GM12878 (cell line): Measurements from ENCODE around the gene EBLN1. TPM values are rescaled to one million over a fixed set of nuclear protein-coding genes. Genes with fewer than 3 reads are reported as not detected.

Source experiments
- ATAC-seq: fragments of 200-7000 bp; cut with Tn5 transposase; 3 replicates; pipeline ENCODE4 v1.9.1; 2020; ENCODE audit warnings: mild to moderate bottlenecking, moderate library complexity
- BruUV-seq: library from RNA; stranded (reverse); fragments of 400-500 nt; replicated peaks from 2 replicates; lab custom pipeline; 2021; lab: Mats Ljungman, UMichigan
- CTCF ChIA-PET: fragments of 300-600 bp; sonication (Branson Sonifier 250); formaldehyde crosslinking; extraction: SDS; loops from one replicate; lab custom pipeline; 2021; ENCODE audit warnings: inconsistent platforms; lab: Yijun Ruan, JAX
- POLR2A ChIA-PET: fragments of 350-600 bp; formaldehyde crosslinking; extraction: SDS; loops from one replicate; lab custom pipeline; 2021; ENCODE audit warnings: inconsistent platforms; lab: Charles Lee
- RAD21 ChIA-PET: fragments of 300-600 bp; sonication (Branson Sonifier 250); formaldehyde crosslinking; loops from one replicate; lab custom pipeline; 2023; ENCODE audit warnings: antibody characterized with exemption; ENCODE audit not compliant: unreplicated experiment; lab: Charles Lee
- SMC1A ChIA-PET: fragments of 300-600 bp; sonication (Branson Sonifier 250); formaldehyde crosslinking; loops from one replicate; lab custom pipeline; 2023; ENCODE audit not compliant: unreplicated experiment, uncharacterized antibody; lab: Charles Lee
- DNase-seq: peaks from one replicate; pipeline ENCODE4 v3.0.0-alpha.2; 2011; ENCODE audit warnings: low read depth, low spot score
- FAIRE-seq: peaks from 3 replicates; lab custom pipeline; 2011; peaks lifted over from hg19 to GRCh38; lab: Jason Lieb, UNC
- H2AFZ ChIP-seq: 2 replicates; pipeline ENCODE4 v1.6.0; 2011; ENCODE audit warnings: low read depth, low read length, control low read depth; ENCODE audit not compliant: control insufficient read depth
- H3K27ac ChIP-seq: 2 replicates; pipeline ENCODE4 v1.5.1; 2011; ENCODE audit warnings: control low read depth; ENCODE audit not compliant: control insufficient read depth, insufficient read depth
- H3K27me3 ChIP-seq, 2 experiments: replicated peaks in 1 of 2; 2 replicates each; pipeline versions ENCODE4 v1.6.0 to v1.6.1; 2011; ENCODE audit warnings: low read length in 1 of 2; ENCODE audit not compliant: control insufficient read depth in 2 of 2, insufficient read depth in 2 of 2
- H3K36me3 ChIP-seq, 2 experiments: 2 replicates each; pipeline ENCODE4 v1.5.1; 2011; ENCODE audit warnings: low read length in 1 of 2; ENCODE audit not compliant: control insufficient read depth in 2 of 2, insufficient read depth in 2 of 2
- H3K4me1 ChIP-seq: 2 replicates; pipeline ENCODE4 v1.6.1; 2011; ENCODE audit warnings: mild to moderate bottlenecking, low read length, moderate library complexity, mixed read lengths; ENCODE audit not compliant: control insufficient read depth, insufficient read depth
- H3K4me2 ChIP-seq: 2 replicates; pipeline ENCODE4 v1.6.0; 2011; ENCODE audit warnings: control low read depth; ENCODE audit not compliant: control insufficient read depth, insufficient read depth
- H3K4me3 ChIP-seq: fragments of 200-600 bp; sonication (generic); 2 replicates; pipeline ENCODE4 v1.5.1; 2016
- H3K79me2 ChIP-seq: 2 replicates; pipeline ENCODE4 v1.6.0; 2011; ENCODE audit warnings: low read length; ENCODE audit not compliant: control insufficient read depth, insufficient read depth
- H3K9ac ChIP-seq: 2 replicates; pipeline ENCODE4 v1.8.0; 2011; ENCODE audit warnings: low read length, control low read depth, mixed read lengths; ENCODE audit not compliant: control insufficient read depth, insufficient read depth
- H3K9me3 ChIP-seq: replicated peaks from 3 replicates; pipeline ENCODE4 v1.5.1; 2011; ENCODE audit warnings: mild to moderate bottlenecking, low read length; ENCODE audit not compliant: control insufficient read depth, insufficient read depth
- H4K20me1 ChIP-seq: 2 replicates; pipeline ENCODE4 v1.6.0; 2011; ENCODE audit not compliant: control insufficient read depth, insufficient read depth
- ATF7 ChIP-seq: fragments of 450-650 bp; IDR thresholded peaks from 2 replicates; pipeline ENCODE4 v1.6.1; 2016; ENCODE audit warnings: low read depth, mild to moderate bottlenecking
- CHD4 ChIP-seq: fragments of 200-600 bp; sonication (generic); IDR thresholded peaks from 2 replicates; pipeline ENCODE4 v1.6.1; 2016; ENCODE audit warnings: mild to moderate bottlenecking
- CREM ChIP-seq: IDR thresholded peaks from 2 replicates; pipeline ENCODE4 v1.6.1; 2014; ENCODE audit warnings: antibody characterized with exemption, low read depth
- E2F8 ChIP-seq: fragments of 450-650 bp; IDR thresholded peaks from 2 replicates; pipeline ENCODE4 v1.6.1; 2018; ENCODE audit warnings: mild to moderate bottlenecking, low read depth, moderate library complexity; ENCODE audit not compliant: partially characterized antibody
- EED ChIP-seq: sonication (generic); IDR thresholded peaks from 2 replicates; pipeline ENCODE4 v1.6.1; 2016; ENCODE audit warnings: antibody characterized with exemption, low read depth
- ESRRA ChIP-seq: IDR thresholded peaks from 2 replicates; pipeline ENCODE4 v1.6.1; 2012; ENCODE audit warnings: mild to moderate bottlenecking, low read length, improper control_type of control experiment
- FOS ChIP-seq: IDR thresholded peaks from 3 replicates; pipeline ENCODE4 v1.6.1; 2011; ENCODE audit warnings: borderline replicate concordance; ENCODE audit not compliant: insufficient read length; ENCODE audit errors: extremely low read depth
- FOXM1 ChIP-seq: IDR thresholded peaks from 2 replicates; pipeline ENCODE4 v1.6.1; 2012; ENCODE audit warnings: low read depth, mild to moderate bottlenecking, inconsistent platforms, low read length, moderate library complexity
- HDGF ChIP-seq: fragments of 450-650 bp; IDR thresholded peaks from 2 replicates; pipeline ENCODE4 v1.6.1; 2016; ENCODE audit warnings: antibody characterized with exemption
- IRF3 ChIP-seq: fragments of 450-650 bp; IDR thresholded peaks from 2 replicates; pipeline ENCODE4 v1.6.1; 2014; ENCODE audit warnings: mild to moderate bottlenecking
- IRF4 ChIP-seq: IDR thresholded peaks from 2 replicates; pipeline ENCODE4 v1.6.1; 2011; ENCODE audit warnings: low read depth, low read length
- MXI1 ChIP-seq: fragments of 150-350 bp; IDR thresholded peaks from 2 replicates; pipeline ENCODE4 v1.6.1; 2011; ENCODE audit warnings: low read depth, mild to moderate bottlenecking, inconsistent platforms, low read length, improper control_type of control experiment
- NFYB ChIP-seq: IDR thresholded peaks from 2 replicates; pipeline ENCODE4 v1.6.1; 2011; ENCODE audit warnings: low read depth, mild to moderate bottlenecking, low read length, improper control_type of control experiment, moderate library complexity; ENCODE audit not compliant: insufficient read depth
- POLR2A ChIP-seq: IDR thresholded peaks from 2 replicates; pipeline ENCODE4 v1.6.1; 2011; ENCODE audit warnings: low read depth, mild to moderate bottlenecking, low read length
- RBBP5 ChIP-seq: fragments of 200-600 bp; sonication (generic); conservative IDR thresholded peaks from 2 replicates; pipeline ENCODE4 v1.6.1; 2016
- RFX5 ChIP-seq: IDR thresholded peaks from 2 replicates; pipeline ENCODE4 v1.6.1; 2011; ENCODE audit warnings: low read depth, low read length, improper control_type of control experiment
- SMC3 ChIP-seq: IDR thresholded peaks from 2 replicates; pipeline ENCODE4 v1.6.1; 2011; ENCODE audit warnings: low read length, improper control_type of control experiment, borderline replicate concordance
- SUZ12 ChIP-seq: fragments of 200-600 bp; sonication (generic); IDR thresholded peaks from one replicate; pipeline ENCODE4 v1.6.1; 2018; ENCODE audit warnings: antibody characterized with exemption, mild to moderate bottlenecking; ENCODE audit not compliant: unreplicated experiment
- in situ Hi-C: fragments of 300-500 bp; cut with MboI; formaldehyde crosslinking; loops from 9 replicates; pipeline ENCODE4 v1.14.3; 2018; ENCODE audit warnings: mixed read lengths
- intact Hi-C: fragments of 100-400 bp; cut with micrococcal nuclease; formaldehyde crosslinking; loops from one replicate; pipeline ENCODE4 v1.14.2; 2022; ENCODE audit not compliant: unreplicated experiment
- polyA plus RNA-seq, 11 experiments: library from polyadenylated mRNA; depleted of rRNA in 4 of 11; unstranded in 6 of 11; stranded (reverse) in 5 of 11; fragments of >200 nt; fragmentation: Nextera tagmentation in 4 of 11; fragmentation: Illumina TruSeq in 1 of 11; extraction: Ambion mirVana in 4 of 11; extraction: Trizol in 1 of 11; gene quantifications; 1 replicate in 1 of 11; 2 replicates in 10 of 11; pipeline versions ENCODE4 v1.2.1 to v1.2.3, GENCODE V29; 2011 to 2016; ENCODE audit warnings: inconsistent platforms in 2 of 11, missing spikeins in 2 of 11, low read depth in 1 of 11
- total RNA-seq, 4 experiments: library from RNA; depleted of rRNA in 3 of 4; stranded (reverse); fragments of >200 nt in 3 of 4; fragmentation: Illumina TruSeq in 1 of 4; extraction: Trizol in 1 of 4; gene quantifications; 2 replicates each; pipeline versions ENCODE4 v1.2.1 to v1.2.3, GENCODE V29; 2013 to 2021
- TF ChIP-seq, protein P1 (sequence below): fragments of 450-650 bp; IDR thresholded peaks from 2 replicates; pipeline ENCODE4 v1.6.1; 2016; ENCODE audit warnings: mild to moderate bottlenecking, moderate library complexity, borderline replicate concordance

Gene EBLN1
- total and polyA plus RNA-seq, 10 of the 15 experiments (the other 5 are each of a cell fraction or from before 2014, with no cell fraction given) = not detected

- TF ChIP-seq E2F8 = no peak
- TF ChIP-seq SMC3 = no peak
- TF ChIP-seq CREM = no peak
- no peak for TF ChIP-seq HDGF
Measured at GRCh38 chr10:22180724-22181123, 37.1 kb downstream of the EBLN1 start (continued).

GRCh38 chr10:22174442-22174841, 43.4 kb downstream of the EBLN1 start:
- no TSS peak for BruUV-seq
- Histone ChIP-seq H3K4me2 (no peak overlapping the region), H3K27ac (no peak overlapping the region), H3K79me2 (no peaks in the 10 kb centered on the region), H3K4me1 (no peaks in the 10 kb centered on the region), H2AFZ (no peak overlapping the region), H3K36me3 (no peaks in the 10 kb centered on the region), H3K9ac (no peak overlapping the region), H3K27me3 (no peaks in the 10 kb centered on the region), H4K20me1 (no peaks in the 10 kb centered on the region), H3K9me3 (no peaks in the 10 kb centered on the region), H3K4me3 (no peak overlapping the region)
- POLR2A ChIA-PET = no interaction called here
- no peak for DNase-seq
- SMC1A ChIA-PET = no interaction called here
- RAD21 ChIA-PET = no interaction called here
- TF ChIP-seq SMC3 = no peak
- no peak for TF ChIP-seq MXI1
- no peak for TF ChIP-seq RBBP5
- no peak for TF ChIP-seq NFYB
- TF ChIP-seq IRF3 = no peak
- no peak for TF ChIP-seq FOXM1
- no peak for TF ChIP-seq CHD4
- no peak for TF ChIP-seq FOS
- no peak for TF ChIP-seq POLR2A
- no peak for TF ChIP-seq EED
- TF ChIP-seq, protein P1, sequence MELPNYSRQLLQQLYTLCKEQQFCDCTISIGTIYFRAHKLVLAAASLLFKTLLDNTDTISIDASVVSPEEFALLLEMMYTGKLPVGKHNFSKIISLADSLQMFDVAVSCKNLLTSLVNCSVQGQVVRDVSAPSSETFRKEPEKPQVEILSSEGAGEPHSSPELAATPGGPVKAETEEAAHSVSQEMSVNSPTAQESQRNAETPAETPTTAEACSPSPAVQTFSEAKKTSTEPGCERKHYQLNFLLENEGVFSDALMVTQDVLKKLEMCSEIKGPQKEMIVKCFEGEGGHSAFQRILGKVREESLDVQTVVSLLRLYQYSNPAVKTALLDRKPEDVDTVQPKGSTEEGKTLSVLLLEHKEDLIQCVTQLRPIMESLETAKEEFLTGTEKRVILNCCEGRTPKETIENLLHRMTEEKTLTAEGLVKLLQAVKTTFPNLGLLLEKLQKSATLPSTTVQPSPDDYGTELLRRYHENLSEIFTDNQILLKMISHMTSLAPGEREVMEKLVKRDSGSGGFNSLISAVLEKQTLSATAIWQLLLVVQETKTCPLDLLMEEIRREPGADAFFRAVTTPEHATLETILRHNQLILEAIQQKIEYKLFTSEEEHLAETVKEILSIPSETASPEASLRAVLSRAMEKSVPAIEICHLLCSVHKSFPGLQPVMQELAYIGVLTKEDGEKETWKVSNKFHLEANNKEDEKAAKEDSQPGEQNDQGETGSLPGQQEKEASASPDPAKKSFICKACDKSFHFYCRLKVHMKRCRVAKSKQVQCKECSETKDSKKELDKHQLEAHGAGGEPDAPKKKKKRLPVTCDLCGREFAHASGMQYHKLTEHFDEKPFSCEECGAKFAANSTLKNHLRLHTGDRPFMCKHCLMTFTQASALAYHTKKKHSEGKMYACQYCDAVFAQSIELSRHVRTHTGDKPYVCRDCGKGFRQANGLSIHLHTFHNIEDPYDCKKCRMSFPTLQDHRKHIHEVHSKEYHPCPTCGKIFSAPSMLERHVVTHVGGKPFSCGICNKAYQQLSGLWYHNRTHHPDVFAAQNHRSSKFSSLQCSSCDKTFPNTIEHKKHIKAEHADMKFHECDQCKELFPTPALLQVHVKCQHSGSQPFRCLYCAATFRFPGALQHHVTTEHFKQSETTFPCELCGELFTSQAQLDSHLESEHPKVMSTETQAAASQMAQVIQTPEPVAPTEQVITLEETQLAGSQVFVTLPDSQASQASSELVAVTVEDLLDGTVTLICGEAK = no peak
- TF ChIP-seq ATF7 = no peak
- TF ChIP-seq ESRRA = no peak
- no peak for TF ChIP-seq RFX5
- no peak for TF ChIP-seq IRF4
- no peak for TF ChIP-seq SUZ12
- intact Hi-C loops (no loop called here), in situ Hi-C loops (no loop called here)
- CTCF ChIA-PET = interaction anchor here (0.7 to 1.0 kb wide), 2 partner anchors 65 to 179 kb away, joined by 3 to 5 read pairs; no protein-coding TSS in a partner anchor
- no peak for ATAC-seq
- FAIRE-seq = no peak
